Smooth muscle cell (in vitro differentiated cells): ENCODE data around the gene PRKCSH. TPM values are rescaled to one million over a fixed set of nuclear protein-coding genes. Genes with fewer than 3 reads are reported as not detected.
"Not testable (repeated sequence)": the region's sequence is repeated elsewhere in the genome, so short reads cannot be mapped to it uniquely, and the experiment has no call there.

Experiments used
- DNase-seq: peaks from one replicate; lab custom pipeline; 2025; ENCODE audit not compliant: unreplicated experiment; lab: John Stamatoyannopoulos, UW
- H2AFZ ChIP-seq: fragments of 200-600 bp; sonication (generic); 2 replicates; pipeline ENCODE4 v1.6.0; 2016; ENCODE audit warnings: antibody characterized with exemption, low read depth, mild to moderate bottlenecking
- H3F3A ChIP-seq: fragments of 200-600 bp; sonication (generic); 2 replicates; pipeline ENCODE4 v1.6.0; 2017; ENCODE audit warnings: antibody characterized with exemption, low read depth
- H3K27ac ChIP-seq: fragments of 200-600 bp; sonication (generic); 2 replicates; pipeline ENCODE4 v1.5.1; 2016; ENCODE audit warnings: low read depth, mild to moderate bottlenecking
- H3K27me3 ChIP-seq: fragments of 200-600 bp; sonication (generic); 2 replicates; pipeline ENCODE4 v1.6.1; 2016; ENCODE audit warnings: low read depth, mild to moderate bottlenecking
- H3K36me3 ChIP-seq: fragments of 200-600 bp; sonication (generic); 2 replicates; pipeline ENCODE4 v1.5.1; 2016; ENCODE audit warnings: low read depth
- H3K4me1 ChIP-seq: fragments of 200-600 bp; sonication (generic); 2 replicates; pipeline ENCODE4 v1.5.1; 2016; ENCODE audit warnings: low read depth
- H3K4me2 ChIP-seq: fragments of 200-600 bp; sonication (generic); 2 replicates; pipeline ENCODE4 v1.6.0; 2016; ENCODE audit warnings: mild to moderate bottlenecking
- H3K4me3 ChIP-seq: fragments of 200-600 bp; sonication (generic); 2 replicates; pipeline ENCODE4 v1.5.1; 2016; ENCODE audit warnings: mild to moderate bottlenecking
- H3K79me2 ChIP-seq: fragments of 200-600 bp; sonication (generic); 2 replicates; pipeline ENCODE4 v1.6.0; 2016; ENCODE audit warnings: low read depth, mild to moderate bottlenecking
- H3K9ac ChIP-seq: fragments of 200-600 bp; sonication (generic); 2 replicates; pipeline ENCODE4 v1.6.0; 2016; ENCODE audit warnings: low read depth
- H3K9me3 ChIP-seq: fragments of 200-600 bp; sonication (generic); replicated peaks from 2 replicates; pipeline ENCODE4 v1.5.1; 2016; ENCODE audit warnings: low read depth
- H4K20me1 ChIP-seq: fragments of 200-600 bp; sonication (generic); 2 replicates; pipeline ENCODE4 v1.6.0; 2016; ENCODE audit warnings: low read depth
- WGBS: methylation state at CpG from one replicate; pipeline ENCODE4 v1.1.7; 2016; ENCODE audit warnings: low lambda C conversion rate; 5-methylcytosine and 5-hydroxymethylcytosine counted together
- polyA plus RNA-seq: library from polyadenylated mRNA; unstranded; fragments of >200 nt; fragmentation: Nextera tagmentation; extraction: Ambion mirVana; gene quantifications from 2 replicates; pipeline ENCODE4 v1.2.1, GENCODE V29; 2016
- total RNA-seq: library from RNA; depleted of rRNA; stranded (reverse); fragments of >200 nt; gene quantifications from 2 replicates; pipeline ENCODE4 v1.2.3, GENCODE V29; 2014
- TF ChIP-seq, protein P1 (sequence below): fragments of 200-600 bp; sonication (generic); IDR thresholded peaks from 2 replicates; pipeline ENCODE4 v1.5.1; 2017; ENCODE audit warnings: borderline replicate concordance, mild to moderate bottlenecking, antibody characterized with exemption; ENCODE audit not compliant: insufficient read depth, poor library complexity, severe bottlenecking

PRKCSH gene
- total and polyA plus RNA-seq, 2 experiments from 2014 or later, result 47.4 to 165 TPM

DNA sequence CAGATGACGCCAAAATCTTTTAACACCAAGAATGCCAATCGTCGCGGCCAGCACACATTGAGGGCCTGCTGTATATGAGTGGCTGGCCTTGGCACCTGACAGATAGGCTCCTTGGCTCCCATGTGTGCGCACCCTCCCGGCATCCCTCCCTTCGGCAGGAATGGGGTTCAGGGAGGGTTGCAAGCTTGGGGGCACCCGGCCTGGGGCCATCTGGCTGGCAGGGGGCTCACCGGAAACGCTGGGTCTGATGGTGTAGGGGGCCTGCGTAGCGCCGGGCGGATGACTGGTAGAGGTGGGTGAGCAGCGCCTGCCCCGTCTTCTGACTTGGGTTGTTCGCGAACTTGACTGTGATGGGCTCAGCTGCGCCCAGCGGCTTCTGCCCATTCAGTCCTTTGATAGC is 22.4 kb downstream of the PRKCSH start:
- no peaks in the 10 kb centered on the region for H3K9me3 ChIP-seq
- DNase-seq, result no peak
- no peak overlapping the region for H3K9ac ChIP-seq
- no peaks in the 10 kb centered on the region for H4K20me1 ChIP-seq
- H2AFZ ChIP-seq, result no peak overlapping the region
- TF ChIP-seq, protein P1, sequence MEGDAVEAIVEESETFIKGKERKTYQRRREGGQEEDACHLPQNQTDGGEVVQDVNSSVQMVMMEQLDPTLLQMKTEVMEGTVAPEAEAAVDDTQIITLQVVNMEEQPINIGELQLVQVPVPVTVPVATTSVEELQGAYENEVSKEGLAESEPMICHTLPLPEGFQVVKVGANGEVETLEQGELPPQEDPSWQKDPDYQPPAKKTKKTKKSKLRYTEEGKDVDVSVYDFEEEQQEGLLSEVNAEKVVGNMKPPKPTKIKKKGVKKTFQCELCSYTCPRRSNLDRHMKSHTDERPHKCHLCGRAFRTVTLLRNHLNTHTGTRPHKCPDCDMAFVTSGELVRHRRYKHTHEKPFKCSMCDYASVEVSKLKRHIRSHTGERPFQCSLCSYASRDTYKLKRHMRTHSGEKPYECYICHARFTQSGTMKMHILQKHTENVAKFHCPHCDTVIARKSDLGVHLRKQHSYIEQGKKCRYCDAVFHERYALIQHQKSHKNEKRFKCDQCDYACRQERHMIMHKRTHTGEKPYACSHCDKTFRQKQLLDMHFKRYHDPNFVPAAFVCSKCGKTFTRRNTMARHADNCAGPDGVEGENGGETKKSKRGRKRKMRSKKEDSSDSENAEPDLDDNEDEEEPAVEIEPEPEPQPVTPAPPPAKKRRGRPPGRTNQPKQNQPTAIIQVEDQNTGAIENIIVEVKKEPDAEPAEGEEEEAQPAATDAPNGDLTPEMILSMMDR, result no peak
- H3K79me2 ChIP-seq, result no peaks in the 10 kb centered on the region
- no peak overlapping the region for H3K27ac ChIP-seq
- no peak overlapping the region for H3K4me2 ChIP-seq
- 94% methylated on average over 20 of the region's 20 CpGs for WGBS
- no peaks in the 10 kb centered on the region for H3K4me1 ChIP-seq
- no peaks in the 10 kb centered on the region for H3F3A ChIP-seq
- no peak overlapping the region for H3K4me3 ChIP-seq
- H3K27me3 ChIP-seq, result no peaks in the 10 kb centered on the region
- no peaks in the 10 kb centered on the region for H3K36me3 ChIP-seq

DNA sequence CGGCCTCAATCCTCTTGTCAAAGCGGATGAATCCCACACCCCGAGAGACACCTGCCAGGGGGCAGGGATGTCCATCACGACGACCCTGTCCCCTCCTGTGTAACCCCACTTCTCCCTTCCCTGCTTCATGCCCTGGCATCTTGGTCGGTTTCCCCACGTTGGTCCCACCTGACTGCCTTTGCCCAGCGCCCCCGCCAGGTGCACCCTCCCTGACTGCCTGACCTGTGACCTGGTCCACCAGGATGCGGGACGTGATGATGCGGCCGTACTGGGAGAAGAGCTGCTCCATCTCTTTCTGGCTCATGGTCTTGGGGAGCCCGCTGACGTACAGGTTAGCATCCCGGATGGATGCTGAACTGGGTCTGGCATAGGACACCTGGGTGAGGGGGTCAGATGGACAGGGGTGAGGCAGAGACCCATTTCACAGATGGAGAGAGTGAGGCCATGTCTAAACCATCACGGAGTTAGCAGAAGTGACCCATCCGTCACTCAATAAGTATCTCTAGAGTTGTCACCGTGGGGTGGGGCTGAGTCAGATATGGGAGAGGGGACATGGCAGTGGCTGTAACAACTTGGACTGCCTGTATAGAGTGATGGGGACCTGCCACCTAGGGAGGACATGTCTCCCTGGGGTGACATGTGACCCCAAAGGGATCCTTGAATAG is 22.9 kb downstream of the PRKCSH start:
- Histone ChIP-seq H2AFZ (no peak overlapping the region), H3K79me2 (no peaks in the 10 kb centered on the region), H3K27me3 (no peaks in the 10 kb centered on the region), H3F3A (no peaks in the 10 kb centered on the region), H3K27ac (no peak overlapping the region), H3K36me3 (no peaks in the 10 kb centered on the region), H4K20me1 (no peaks in the 10 kb centered on the region), H3K9me3 (no peaks in the 10 kb centered on the region), H3K4me3 (no peak overlapping the region), H3K4me1 (no peaks in the 10 kb centered on the region), H3K4me2 (no peak overlapping the region), H3K9ac (no peak overlapping the region)
- TF ChIP-seq, protein P1, result no peak
- DNase-seq, result no peak
- WGBS, result 92% methylated on average over 19 of the region's 19 CpGs

DNA sequence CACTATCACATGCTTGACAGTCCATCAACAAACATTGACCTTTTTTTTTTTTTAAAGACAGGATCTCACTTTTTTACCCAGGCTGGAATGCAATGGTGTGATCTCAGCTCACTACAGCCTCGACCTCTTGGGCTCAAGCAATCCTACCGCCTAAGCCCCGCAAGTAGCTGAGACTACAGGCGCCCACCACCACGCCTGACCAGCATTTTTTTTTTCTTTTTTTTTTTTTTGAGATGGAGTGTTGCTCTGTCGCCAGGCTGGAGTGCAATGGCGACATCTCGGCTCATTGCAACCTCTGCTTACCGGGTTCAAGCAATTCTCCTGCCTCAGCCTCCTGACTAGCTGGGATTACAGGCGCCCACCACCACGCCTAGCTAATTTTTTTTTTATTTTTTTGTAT is 23.5 kb downstream of the PRKCSH start:
- not testable (repeated sequence) for H3K27me3 ChIP-seq, H2AFZ ChIP-seq, H3K4me2 ChIP-seq, H3F3A ChIP-seq, DNase-seq, H3K4me1 ChIP-seq, H3K79me2 ChIP-seq, H3K27ac ChIP-seq, H4K20me1 ChIP-seq, H3K9me3 ChIP-seq, H3K4me3 ChIP-seq, H3K36me3 ChIP-seq, H3K9ac ChIP-seq
- WGBS, result 90% methylated on average over 11 of the region's 11 CpGs

DNA sequence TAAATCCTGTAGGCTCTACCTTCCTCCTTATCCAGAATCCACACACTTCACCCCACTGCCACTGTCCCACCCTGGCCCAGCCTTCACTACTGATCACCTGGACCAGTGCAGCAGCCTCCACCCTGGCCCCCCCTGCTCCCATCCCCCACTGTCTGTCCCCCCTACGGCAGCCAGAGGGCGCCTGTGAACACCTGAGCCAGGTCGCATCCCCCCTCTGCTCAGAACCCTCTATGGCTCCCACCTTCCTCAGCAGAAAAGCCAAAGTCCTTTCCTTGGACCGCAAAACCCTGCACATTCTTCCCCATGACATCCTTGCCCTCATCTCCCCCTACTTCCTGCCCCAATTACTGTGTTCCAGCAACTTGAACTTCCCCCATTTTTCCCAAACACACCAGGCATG is 24.8 kb downstream of the PRKCSH start:
- H3K4me1 ChIP-seq, result no peaks in the 10 kb centered on the region
- DNase-seq, result no peak
- H2AFZ ChIP-seq, result no peak overlapping the region
- H3K9me3 ChIP-seq, result no peaks in the 10 kb centered on the region
- TF ChIP-seq, protein P1, result peak; percentile 23
- H4K20me1 ChIP-seq, result no peaks in the 10 kb centered on the region
- H3K4me2 ChIP-seq, result no peak overlapping the region
- no peaks in the 10 kb centered on the region for H3F3A ChIP-seq
- no peak overlapping the region for H3K9ac ChIP-seq
- no peaks in the 10 kb centered on the region for H3K27me3 ChIP-seq
- no peaks in the 10 kb centered on the region for H3K79me2 ChIP-seq
- 100% methylated on average over 1 of the region's 4 CpGs for WGBS
- H3K27ac ChIP-seq, result no peak overlapping the region
- no peak overlapping the region for H3K4me3 ChIP-seq
- H3K36me3 ChIP-seq, result no peaks in the 10 kb centered on the region
